DMS153 (cell line): Measurements from ENCODE around the gene CTR9.

ENCODE experiments used
- DNase-seq: peaks from one replicate; lab custom pipeline; 2025; lab: John Stamatoyannopoulos, UW

The CTR9 gene

GRCh38 chr11:10780040-10780439 is 29.0 kb downstream of the CTR9 start:
- no peak for DNase-seq

DNA sequence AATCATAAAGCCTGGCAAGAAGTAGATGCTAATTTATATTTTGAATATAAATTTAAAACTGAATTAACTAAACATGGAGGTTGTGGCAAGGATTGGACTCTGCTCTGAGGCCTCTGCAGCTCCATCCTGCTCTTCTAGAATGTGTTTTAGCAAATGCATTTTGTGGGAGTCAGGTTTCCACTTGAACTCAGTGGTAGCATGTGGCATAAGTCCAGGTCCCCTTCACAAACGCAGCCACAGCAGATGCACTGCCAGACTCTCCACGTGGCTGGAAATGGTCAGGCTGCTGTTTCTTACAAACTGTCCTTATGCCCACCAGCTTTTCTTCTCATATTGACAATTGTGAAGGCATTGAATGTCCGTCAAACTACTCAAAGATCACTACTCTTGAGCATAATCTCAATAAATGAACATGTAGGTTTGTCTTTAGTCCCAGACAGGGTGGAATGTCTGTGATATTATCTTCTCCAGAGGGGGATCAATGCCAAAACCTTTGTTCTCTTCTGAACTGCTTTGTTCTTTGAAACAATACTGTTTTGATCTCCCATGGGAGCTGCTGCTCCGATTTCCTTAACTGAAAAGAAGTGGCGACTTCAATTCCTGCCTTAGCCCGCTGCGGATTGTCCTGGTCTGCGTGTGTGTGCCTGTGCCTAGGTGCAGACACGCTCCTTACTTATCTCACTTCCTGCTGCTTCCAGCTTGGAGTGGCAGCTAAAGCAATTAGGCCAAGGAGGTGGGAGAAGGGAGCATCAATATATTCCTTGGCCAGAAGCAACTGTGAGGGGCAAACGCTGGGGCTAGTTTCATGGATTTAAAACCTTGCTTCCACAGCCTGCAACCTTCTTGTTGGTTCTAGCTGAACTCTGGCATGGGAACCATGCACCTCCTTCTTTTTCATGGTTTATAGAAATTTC is 33.4 kb downstream of the CTR9 start:
- DNase-seq = peak; percentile 76

DNA sequence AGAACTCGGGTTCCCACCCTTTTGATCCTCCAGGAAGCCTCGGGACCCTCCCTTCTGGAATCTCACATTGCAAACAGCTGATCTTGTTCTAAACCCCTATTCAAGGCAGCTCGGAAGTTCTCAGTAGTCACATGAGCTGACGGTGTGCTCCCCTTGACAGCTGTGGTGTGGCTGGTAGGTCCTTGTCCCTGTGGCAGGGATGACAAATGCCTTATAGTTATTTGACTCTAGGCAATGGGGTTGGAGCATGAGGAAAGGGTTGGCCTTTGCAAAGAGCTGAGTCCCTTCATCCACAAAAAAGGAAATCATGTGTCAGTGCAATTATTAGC is 34.1 kb downstream of the CTR9 start:
- DNase-seq = no peak

- DNase-seq = no peak
Measured at GRCh38 chr11:10786451-10786850, 35.4 kb downstream of the CTR9 start.

DNA sequence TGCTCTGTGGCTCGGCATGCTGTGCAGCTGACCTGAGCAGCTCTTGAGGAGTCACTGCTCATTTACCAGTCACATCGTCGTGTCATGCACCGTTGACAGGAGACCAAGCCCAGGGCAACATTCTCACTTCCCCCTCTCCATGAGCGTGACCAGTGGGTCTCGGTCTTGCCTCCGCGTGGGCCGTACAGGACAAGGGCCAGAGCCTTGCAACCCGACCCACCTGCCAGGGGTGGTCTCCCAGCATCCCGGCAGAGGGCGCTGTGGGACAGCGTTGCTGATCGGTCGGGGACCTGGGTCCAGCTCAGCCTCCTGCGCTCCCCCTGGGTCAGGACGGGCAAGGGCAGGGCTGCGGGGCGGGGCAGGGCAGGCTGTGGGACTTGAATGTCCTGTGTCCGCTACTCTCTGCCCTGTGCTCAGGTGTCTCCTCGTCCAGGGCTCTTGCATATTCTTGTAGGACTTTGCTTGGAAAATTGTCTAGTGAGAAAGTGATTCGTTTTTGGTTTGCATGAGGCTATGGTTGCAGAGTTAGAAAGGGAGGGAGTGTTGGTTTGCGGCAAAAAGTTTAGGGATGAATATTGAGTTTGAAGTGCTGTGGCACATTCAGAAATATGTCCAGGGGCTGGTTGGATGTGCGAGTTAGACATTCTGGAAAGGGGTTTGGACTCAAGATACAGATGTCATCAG is 41.5 kb downstream of the CTR9 start:
- peak; percentile 35 for DNase-seq

DNA sequence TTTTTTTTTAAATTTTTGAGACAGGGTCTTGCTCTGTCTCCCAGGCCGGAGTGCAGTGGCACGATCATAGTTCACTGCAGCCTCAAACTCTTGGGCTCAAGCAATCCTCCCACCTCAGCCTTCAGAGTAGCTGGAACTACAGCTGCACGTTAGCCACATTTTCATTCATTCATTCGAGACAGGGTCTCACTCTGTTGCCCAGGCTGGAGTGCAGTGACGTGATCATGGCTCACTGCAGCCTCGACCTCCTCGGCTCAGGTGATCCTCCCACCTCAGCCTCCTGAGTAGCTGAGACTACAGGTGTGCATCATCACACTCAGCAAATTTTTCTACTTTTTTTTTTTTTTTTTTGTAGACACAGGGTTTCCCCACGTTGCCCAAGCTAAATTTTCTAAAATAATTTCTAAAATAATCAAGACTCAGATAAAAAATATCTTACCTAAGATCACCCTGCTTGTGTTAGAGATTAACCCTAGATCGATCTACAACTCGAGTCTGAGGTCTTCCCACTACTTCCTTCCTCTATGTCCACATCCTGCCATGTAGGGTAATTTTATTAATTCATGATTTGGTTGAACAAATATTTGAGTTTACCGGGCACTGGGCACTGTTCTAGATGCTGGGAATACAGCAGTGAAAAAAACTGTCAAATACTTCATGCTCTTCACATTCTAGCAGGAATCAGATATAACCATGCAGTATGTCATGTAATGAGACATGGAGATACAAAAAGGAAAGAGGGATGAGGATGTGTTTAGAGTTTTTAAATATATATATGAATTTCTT is 42.6 kb downstream of the CTR9 start:
- DNase-seq = no peak

- DNase-seq = no peak
Measured at GRCh38 chr11:10796191-10796590, 45.1 kb downstream of the CTR9 start.

- no peak for DNase-seq
Measured at GRCh38 chr11:10797001-10797400, 46.0 kb downstream of the CTR9 start.

DNA sequence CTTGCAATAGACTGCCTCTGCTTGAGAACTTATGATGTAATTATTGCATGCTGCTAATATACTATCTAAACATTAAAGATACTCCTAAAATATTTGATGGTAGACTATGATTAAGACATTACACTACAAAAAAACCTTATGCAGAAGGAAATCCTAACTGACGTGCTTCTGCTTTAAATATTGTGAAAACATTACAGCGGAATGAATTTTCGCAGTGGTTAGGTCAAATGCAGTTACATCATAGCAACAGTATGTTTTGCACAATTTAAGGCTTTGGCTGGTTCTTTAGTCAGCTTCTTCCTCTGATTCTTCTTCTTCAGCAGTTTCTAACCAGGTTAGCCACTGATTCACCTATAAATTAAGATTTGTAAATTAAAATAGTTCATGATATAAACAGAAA is 46.5 kb downstream of the CTR9 start:
- DNase-seq = no peak

GRCh38 chr11:10798330-10798928 is 47.4 kb downstream of the CTR9 start:
- no peak for DNase-seq

DNA sequence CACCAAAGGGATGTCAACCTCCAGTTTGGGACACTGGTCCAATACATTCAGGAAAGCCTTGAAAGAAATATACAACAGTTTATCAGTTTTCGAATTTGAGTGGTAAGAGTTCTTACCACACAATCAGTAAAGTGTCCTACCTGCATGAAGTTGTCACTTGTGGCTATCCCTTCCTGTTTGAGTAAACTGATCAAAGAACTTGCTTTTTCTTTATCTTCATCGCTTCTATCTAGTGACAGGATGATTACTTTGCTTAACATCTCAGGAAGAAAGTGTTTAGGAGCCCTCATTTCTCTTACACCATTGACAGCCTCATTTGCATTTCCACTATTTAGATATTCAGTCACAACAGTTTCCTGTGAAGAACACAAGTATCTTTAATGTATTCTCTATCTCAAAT is 49.2 kb downstream of the CTR9 start:
- no peak for DNase-seq

DNA sequence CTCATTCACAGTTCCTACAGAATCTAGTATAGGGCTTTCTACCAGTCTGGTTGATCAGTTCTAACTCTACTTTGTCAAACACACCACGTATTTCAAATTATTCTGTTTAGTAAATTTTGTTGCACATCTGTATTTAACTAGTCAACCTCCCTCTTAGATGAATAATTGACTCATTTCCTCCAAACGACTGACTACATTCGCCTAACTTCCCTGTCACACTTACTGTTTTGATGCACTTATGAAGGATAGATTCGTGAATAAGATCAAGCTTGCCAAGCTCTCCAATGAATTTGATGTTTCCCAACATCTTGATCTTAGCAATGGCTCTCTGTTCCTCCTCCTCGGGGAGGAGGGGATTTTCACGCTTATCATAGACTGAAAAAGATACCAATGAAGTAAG is 52.6 kb downstream of the CTR9 start:
- DNase-seq = no peak

GRCh38 chr11:10805741-10806140 is 54.7 kb downstream of the CTR9 start:
- DNase-seq = no peak

GRCh38 chr11:10806206-10806605 is 55.2 kb downstream of the CTR9 start:
- DNase-seq = no peak

DNA sequence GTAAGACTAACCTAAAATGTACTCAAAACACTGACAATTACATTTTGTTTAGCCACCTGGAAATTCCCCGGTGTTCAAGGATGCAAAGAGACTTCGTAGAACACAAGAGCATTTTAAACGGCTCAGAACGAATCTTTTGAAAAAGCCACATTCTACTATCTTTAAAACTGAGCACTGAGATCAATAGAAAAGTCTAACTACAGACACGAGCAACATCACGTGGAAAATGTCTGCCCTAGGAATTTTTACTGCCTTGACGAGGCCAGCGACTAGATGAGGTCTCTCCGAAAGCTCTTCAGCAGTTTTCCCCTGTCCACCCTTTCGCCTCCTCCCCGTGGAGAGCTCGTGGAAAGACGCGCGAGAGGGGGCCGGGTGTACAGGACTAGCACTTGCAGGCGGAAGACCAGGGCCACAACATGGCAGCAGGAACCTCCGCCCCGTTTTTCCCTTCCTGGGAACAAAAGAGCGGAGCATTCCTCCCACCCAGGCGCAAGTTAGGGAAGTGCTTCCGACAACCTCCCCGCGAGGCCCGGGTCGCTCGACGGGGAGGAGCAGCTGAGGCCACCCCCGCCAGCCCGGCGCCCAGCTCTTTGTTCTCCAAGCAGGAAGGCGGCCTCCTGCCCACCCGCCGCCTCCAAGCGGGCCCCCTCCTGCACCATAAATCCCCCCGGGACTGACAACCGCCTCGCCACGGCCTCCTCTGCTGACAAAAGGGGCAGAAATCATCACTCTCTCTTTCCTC is 56.6 kb downstream of the CTR9 start:
- peak; percentile 8 for DNase-seq

- DNase-seq = no peak
Measured at GRCh38 chr11:10808235-10808552, 57.1 kb downstream of the CTR9 start.

DNA sequence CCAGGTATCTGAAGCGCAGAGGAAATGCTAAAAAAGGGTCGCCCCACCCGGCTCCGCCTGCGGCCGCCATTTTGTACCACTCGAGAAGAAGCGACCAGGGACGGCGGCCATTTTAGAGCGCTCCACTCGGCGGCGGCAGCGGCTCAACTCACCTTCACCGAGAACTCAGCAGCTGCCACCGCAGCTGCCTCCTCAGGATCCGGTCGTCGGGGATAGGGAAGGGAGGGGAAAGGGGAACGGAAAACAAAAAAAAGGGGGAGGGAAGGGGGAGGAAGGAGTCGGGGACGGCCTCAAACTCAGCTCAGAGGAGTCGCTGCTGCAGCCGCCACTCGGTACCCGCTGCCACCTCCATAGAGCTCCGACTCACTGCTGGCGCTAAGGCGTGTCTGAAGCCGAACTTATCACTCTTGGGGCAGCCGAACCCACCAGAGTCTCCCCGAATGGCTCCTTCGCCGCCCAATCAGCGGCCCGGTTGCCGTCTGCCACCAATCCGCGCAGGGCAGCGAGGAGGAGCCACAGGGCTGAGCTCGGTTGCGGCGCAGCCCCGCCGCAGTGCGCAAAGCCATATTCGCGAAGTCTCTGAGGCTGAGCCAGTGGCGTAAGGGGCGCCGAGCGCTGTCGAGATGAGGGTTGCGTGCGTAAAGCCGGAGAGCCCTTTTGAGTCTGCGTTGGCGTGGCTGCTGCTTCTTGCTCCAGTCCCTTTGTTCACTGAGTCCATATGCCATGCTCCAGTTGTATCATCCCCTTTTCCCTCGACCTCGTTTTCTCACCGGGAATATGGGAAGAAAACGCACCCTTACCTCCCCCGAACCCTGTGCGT is 57.7 kb downstream of the CTR9 start, which contains the start of gene EIF4G2:
TSS of gene EIF4G2 (minus strand) at position 374 of the 820 bp plus-strand sequence.
- DNase-seq = peak; percentile 97

DNA sequence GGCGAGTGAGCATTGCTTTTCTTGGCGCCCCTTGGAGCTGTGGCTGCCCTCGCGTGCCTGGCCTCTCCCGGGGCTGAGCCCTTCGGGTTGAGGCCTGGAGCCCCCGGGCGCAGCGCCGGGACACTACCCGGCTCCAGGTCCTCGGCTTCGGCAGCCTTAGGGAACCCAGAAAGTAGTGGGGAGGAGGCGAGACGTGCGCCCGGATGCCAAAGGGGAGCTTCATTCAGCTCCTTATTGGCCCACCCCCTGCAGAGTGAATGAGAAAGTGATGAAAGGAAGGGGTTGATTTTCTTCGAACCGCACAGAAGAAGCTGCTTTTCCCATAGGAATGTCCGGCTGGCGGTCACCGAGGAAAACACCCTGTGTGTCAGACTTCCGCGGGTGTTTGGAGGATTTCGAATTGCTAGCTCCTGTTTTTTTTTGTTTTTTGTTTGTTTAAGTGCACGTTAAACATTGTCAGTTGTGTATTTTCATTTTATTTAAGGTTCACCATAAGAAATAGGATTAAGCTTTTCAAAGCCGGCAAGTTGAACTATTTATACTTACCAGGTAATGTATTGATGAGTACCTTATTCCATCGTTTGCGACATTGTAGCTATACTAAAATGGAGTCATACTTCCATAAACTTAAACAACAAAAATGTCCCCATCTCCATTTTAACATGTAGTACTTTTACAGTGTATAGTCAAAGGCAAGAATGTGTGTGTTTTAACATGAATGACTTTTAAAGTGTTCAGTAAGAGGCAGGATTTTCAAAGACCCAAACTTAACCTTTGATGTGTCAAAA is 58.5 kb downstream of the CTR9 start:
- DNase-seq = no peak

DNA sequence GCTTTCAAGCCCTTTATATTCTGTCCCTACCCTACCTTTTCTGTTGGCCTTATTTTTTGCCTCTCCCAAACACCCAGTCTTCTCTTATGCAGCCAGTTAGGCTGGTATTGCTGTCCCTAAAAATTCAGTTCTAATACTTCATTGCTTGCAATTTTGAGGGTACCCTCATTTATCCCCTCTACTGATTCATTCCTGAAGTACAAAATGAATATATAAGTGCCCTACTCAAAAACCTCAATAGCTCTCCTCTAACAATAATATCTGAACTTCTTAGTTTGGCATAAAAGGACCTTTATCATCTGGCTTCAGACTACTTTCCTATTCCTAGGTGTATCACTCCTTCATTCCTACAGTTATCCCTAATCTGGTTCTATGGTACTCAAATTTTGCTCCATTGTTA is 62.9 kb downstream of the CTR9 start:
- no peak for DNase-seq

GRCh38 chr11:10818594-10818993 is 67.5 kb downstream of the CTR9 start:
- no peak for DNase-seq
